Activated CD4-positive, alpha-beta T cell treated with anti-CD3 and anti-CD28 coated beads, Interleukin-2, amount 10 ng/mL, durations not matched to agents 7 days and 5 days (primary cell): ENCODE data around the gene FAM219A. TPM values are rescaled to one million over a fixed set of nuclear protein-coding genes. Genes with fewer than 3 reads are reported as not detected.
"Not testable (repeated sequence)": the region's sequence is repeated elsewhere in the genome, so short reads cannot be mapped to it uniquely, and the experiment has no call there.

Experiments used
- CTCF ChIA-PET: fragments of 350-600 bp; sonication (Branson Sonifier 250); formaldehyde crosslinking; loops from one replicate; lab custom pipeline; 2021; ENCODE audit warnings: antibody characterized with exemption; lab: Charles Lee
- POLR2A ChIA-PET: fragments of 350-600 bp; sonication (Branson Sonifier 250); formaldehyde crosslinking; loops from one replicate; lab custom pipeline; 2021; ENCODE audit warnings: antibody characterized with exemption; lab: Charles Lee
- DNase-seq: peaks from one replicate; pipeline ENCODE4 v3.0.0-alpha.2; 2020
- H3K27ac Mint-ChIP-seq: one replicate; pipeline ENCODE4 v1.8.0; 2021; ENCODE audit warnings: mild to moderate bottlenecking, moderate library complexity, mixed read lengths
- H3K27me3 Mint-ChIP-seq: one replicate; pipeline ENCODE4 v1.8.0; 2021; ENCODE audit warnings: mixed read lengths
- H3K36me3 Mint-ChIP-seq: one replicate; pipeline ENCODE4 v1.8.0; 2021; ENCODE audit warnings: low read depth, mixed read lengths
- H3K4me1 Mint-ChIP-seq: one replicate; pipeline ENCODE4 v1.8.0; 2021; ENCODE audit warnings: mixed read lengths
- H3K4me3 Mint-ChIP-seq: one replicate; pipeline ENCODE4 v1.8.0; 2021; ENCODE audit warnings: mild to moderate bottlenecking, moderate library complexity, mixed read lengths
- H3K9me3 Mint-ChIP-seq: one replicate; pipeline ENCODE4 v1.8.0; 2021; ENCODE audit warnings: mixed read lengths
- total RNA-seq, 2 experiments: library from RNA; stranded (reverse); gene quantifications; one replicate each; pipeline ENCODE4 v1.2.3, GENCODE V29; 2021

The FAM219A gene
- total RNA-seq, 2 experiments from 2014 or later = 11.6 to 12.7 TPM

GRCh38 chr9:34499076-34499475 is 40.7 kb upstream of the FAM219A start:
- Mint-ChIP-seq H3K9me3 (no peaks in the 10 kb centered on the region), H3K27me3 (peaks cover 7% of the 10 kb centered on the region), H3K27ac (no peak overlapping the region), H3K4me1 (no peaks in the 10 kb centered on the region), H3K36me3 (no peaks in the 10 kb centered on the region), H3K4me3 (no peak overlapping the region)
- ChIA-PET CTCF (no interaction called here), POLR2A (no interaction called here)
- no peak for DNase-seq

- H3K36me3 Mint-ChIP-seq = no peaks in the 10 kb centered on the region
- H3K27me3 Mint-ChIP-seq = peaks cover 7% of the 10 kb centered on the region
- DNase-seq = no peak
- no peak overlapping the region for H3K4me3 Mint-ChIP-seq
- H3K4me1 Mint-ChIP-seq = no peaks in the 10 kb centered on the region
- H3K27ac Mint-ChIP-seq = no peak overlapping the region
- ChIA-PET POLR2A (no interaction called here), CTCF (no interaction called here)
- H3K9me3 Mint-ChIP-seq = no peaks in the 10 kb centered on the region
These were observed 40.2 kb upstream of the FAM219A start for GRCh38 chr9:34498553-34498952.

- ChIA-PET CTCF (interaction anchor here (0.6 to 1.5 kb wide), 8 partner anchors 23 to 463 kb away, joined by 3 to 4 read pairs (median 3); no protein-coding TSS in a partner anchor), POLR2A (no interaction called here)
- DNase-seq = no peak
- Mint-ChIP-seq H3K4me1 (no peaks in the 10 kb centered on the region), H3K27me3 (peaks cover 7% of the 10 kb centered on the region), H3K4me3 (no peak overlapping the region), H3K27ac (no peak overlapping the region), H3K9me3 (no peaks in the 10 kb centered on the region), H3K36me3 (no peaks in the 10 kb centered on the region)
These were observed 37.9 kb upstream of the FAM219A start for GRCh38 chr9:34496149-34496712.

GRCh38 chr9:34493972-34494535 is 35.7 kb upstream of the FAM219A start:
- Mint-ChIP-seq H3K4me1 (no peaks in the 10 kb centered on the region), H3K4me3 (no peak overlapping the region), H3K36me3 (no peaks in the 10 kb centered on the region), H3K27me3 (peaks cover under 1% of the 10 kb centered on the region), H3K27ac (no peak overlapping the region), H3K9me3 (no peaks in the 10 kb centered on the region)
- CTCF ChIA-PET = no interaction called here
- peak; percentile 51 for DNase-seq
- POLR2A ChIA-PET = no interaction called here

GRCh38 chr9:34492051-34492450 is 33.7 kb upstream of the FAM219A start:
- H3K9me3 Mint-ChIP-seq = no peaks in the 10 kb centered on the region
- no peaks in the 10 kb centered on the region for H3K36me3 Mint-ChIP-seq
- CTCF ChIA-PET = no interaction called here
- no peak for DNase-seq
- no peak overlapping the region for H3K4me3 Mint-ChIP-seq
- peaks cover 16% of the 10 kb centered on the region for H3K27me3 Mint-ChIP-seq
- no peak overlapping the region for H3K27ac Mint-ChIP-seq
- no peaks in the 10 kb centered on the region for H3K4me1 Mint-ChIP-seq
- POLR2A ChIA-PET = no interaction called here

GRCh38 chr9:34491596-34491995 is 33.2 kb upstream of the FAM219A start:
- Mint-ChIP-seq H3K27ac (no peak overlapping the region), H3K36me3 (no peaks in the 10 kb centered on the region), H3K9me3 (no peaks in the 10 kb centered on the region), H3K4me3 (no peak overlapping the region), H3K27me3 (peaks cover 16% of the 10 kb centered on the region), H3K4me1 (no peaks in the 10 kb centered on the region)
- POLR2A ChIA-PET = no interaction called here
- DNase-seq = no peak
- CTCF ChIA-PET = no interaction called here

GRCh38 chr9:34490760-34491159 is 32.4 kb upstream of the FAM219A start:
- H3K4me1 Mint-ChIP-seq = no peaks in the 10 kb centered on the region
- no peak for DNase-seq
- no peaks in the 10 kb centered on the region for H3K36me3 Mint-ChIP-seq
- no peak overlapping the region for H3K4me3 Mint-ChIP-seq
- no peak overlapping the region for H3K27ac Mint-ChIP-seq
- H3K27me3 Mint-ChIP-seq = peaks cover 16% of the 10 kb centered on the region
- H3K9me3 Mint-ChIP-seq = no peaks in the 10 kb centered on the region
- ChIA-PET POLR2A (no interaction called here), CTCF (interaction anchor here (0.8 to 1.1 kb wide), 2 partner anchors 10 to 87 kb away, joined by 3 to 4 read pairs; no protein-coding TSS in a partner anchor)

GRCh38 chr9:34490360-34490759 is 32.0 kb upstream of the FAM219A start:
- Mint-ChIP-seq H3K27ac (no peak overlapping the region), H3K27me3 (peaks cover 20% of the 10 kb centered on the region), H3K36me3 (no peaks in the 10 kb centered on the region), H3K4me1 (no peaks in the 10 kb centered on the region), H3K9me3 (no peaks in the 10 kb centered on the region), H3K4me3 (no peak overlapping the region)
- POLR2A ChIA-PET = no interaction called here
- no peak for DNase-seq
- CTCF ChIA-PET = interaction anchor here (0.8 to 1.1 kb wide), 2 partner anchors 10 to 87 kb away, joined by 3 to 4 read pairs; no protein-coding TSS in a partner anchor

- H3K36me3 Mint-ChIP-seq = no peaks in the 10 kb centered on the region
- POLR2A ChIA-PET = no interaction called here
- no peak overlapping the region for H3K4me3 Mint-ChIP-seq
- H3K27ac Mint-ChIP-seq = no peak overlapping the region
- H3K4me1 Mint-ChIP-seq = no peaks in the 10 kb centered on the region
- H3K27me3 Mint-ChIP-seq = peaks cover 22% of the 10 kb centered on the region
- no peaks in the 10 kb centered on the region for H3K9me3 Mint-ChIP-seq
- DNase-seq = no peak
- CTCF ChIA-PET = no interaction called here
These were observed 28.2 kb upstream of the FAM219A start for GRCh38 chr9:34486572-34486971.

- ChIA-PET CTCF (no interaction called here), POLR2A (no interaction called here)
- no peak for DNase-seq
- no peaks in the 10 kb centered on the region for H3K4me1 Mint-ChIP-seq
- no peak overlapping the region for H3K27ac Mint-ChIP-seq
- no peaks in the 10 kb centered on the region for H3K9me3 Mint-ChIP-seq
- H3K4me3 Mint-ChIP-seq = no peak overlapping the region
- H3K36me3 Mint-ChIP-seq = no peaks in the 10 kb centered on the region
- H3K27me3 Mint-ChIP-seq = peaks cover 22% of the 10 kb centered on the region
These were observed 27.5 kb upstream of the FAM219A start for GRCh38 chr9:34485822-34486221.

GRCh38 chr9:34484678-34485077 is 26.3 kb upstream of the FAM219A start:
- ChIA-PET CTCF (interaction anchor here (0.5 kb wide), 1 partner anchor 27 kb away, joined by 3 read pairs; no protein-coding TSS in a partner anchor), POLR2A (no interaction called here)
- Mint-ChIP-seq H3K4me1 (no peaks in the 10 kb centered on the region), H3K4me3 (no peak overlapping the region), H3K27me3 (peaks cover 22% of the 10 kb centered on the region), H3K9me3 (no peaks in the 10 kb centered on the region), H3K27ac (no peak overlapping the region), H3K36me3 (no peaks in the 10 kb centered on the region)
- DNase-seq = no peak

GRCh38 chr9:34482746-34483145 is 24.4 kb upstream of the FAM219A start:
- H3K4me3 Mint-ChIP-seq, POLR2A ChIA-PET, DNase-seq, H3K4me1 Mint-ChIP-seq, H3K27ac Mint-ChIP-seq, H3K36me3 Mint-ChIP-seq, H3K9me3 Mint-ChIP-seq, CTCF ChIA-PET: not testable (repeated sequence)
- peaks cover 11% of the 10 kb centered on the region for H3K27me3 Mint-ChIP-seq

GRCh38 chr9:34481620-34482019 is 23.2 kb upstream of the FAM219A start:
- POLR2A ChIA-PET, H3K4me3 Mint-ChIP-seq, DNase-seq, H3K9me3 Mint-ChIP-seq, H3K27ac Mint-ChIP-seq, H3K36me3 Mint-ChIP-seq, H3K4me1 Mint-ChIP-seq, CTCF ChIA-PET: not testable (repeated sequence)
- peaks cover 13% of the 10 kb centered on the region for H3K27me3 Mint-ChIP-seq
